Posterior vena cava (tissue), 2 donors: ENCODE data around the gene KLF6. TPM values are rescaled to one million over a fixed set of nuclear protein-coding genes. Genes with fewer than 3 reads are reported as not detected.

ENCODE experiments used
- DNase-seq: peaks from one replicate; pipeline ENCODE4 v3.0.0-alpha.2; 2020; ENCODE audit warnings: low spot score
- intact Hi-C, 2 donors: fragments of 100-400 bp; cut with DNase I; formaldehyde crosslinking; loops; one replicate each; pipeline versions ENCODE4 v1.14.1 to v1.14.2; 2022 to 2023
- total RNA-seq, 2 donors: library from RNA; stranded (reverse); fragmentation: NEBNext Ultra II Directional; extraction: Animal tissue kit (Norgen Biotek cat#: 25700); gene quantifications; one replicate each; pipeline ENCODE4 v1.2.1, GENCODE V29; 2021
- donor health status: DM: yes; HTN: yes; CAD: no.
- donor health status: DM: yes; HTN: yes; CAD: no.

The KLF6 gene
- total RNA-seq, 2 donors from 2014 or later = 183 to 493 TPM

GRCh38 chr10:3813986-3814837 is 29.2 kb upstream of the KLF6 start:
- no peak for DNase-seq
- intact Hi-C loops = loop anchor here in 1 of 2 donors (10.0 kb wide), 1 partner anchor 381 kb away; no protein-coding TSS in a partner anchor

DNA sequence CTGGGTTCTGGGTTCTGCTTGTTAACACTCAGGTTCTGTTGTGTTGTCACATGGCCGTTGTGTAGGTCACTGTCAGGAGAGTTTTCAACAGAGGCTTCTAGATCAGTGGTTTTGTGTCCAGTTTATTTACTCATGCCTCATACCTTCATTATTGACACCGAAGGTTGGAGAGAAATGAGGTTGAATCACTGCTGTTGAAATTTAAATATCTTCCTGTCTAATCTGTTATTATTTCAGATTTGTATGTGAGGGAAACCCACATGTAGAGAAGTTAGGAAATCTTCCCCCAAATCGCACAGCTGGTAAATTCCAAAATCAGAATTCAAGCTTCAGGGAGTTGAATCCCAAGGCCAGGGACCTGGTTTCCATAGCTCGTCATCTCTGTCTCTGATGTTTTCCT is 28.3 kb upstream of the KLF6 start:
- intact Hi-C loops = loop anchor here in 1 of 2 donors (10.0 kb wide), 1 partner anchor 382 kb away; no protein-coding TSS in a partner anchor
- DNase-seq = no peak

DNA sequence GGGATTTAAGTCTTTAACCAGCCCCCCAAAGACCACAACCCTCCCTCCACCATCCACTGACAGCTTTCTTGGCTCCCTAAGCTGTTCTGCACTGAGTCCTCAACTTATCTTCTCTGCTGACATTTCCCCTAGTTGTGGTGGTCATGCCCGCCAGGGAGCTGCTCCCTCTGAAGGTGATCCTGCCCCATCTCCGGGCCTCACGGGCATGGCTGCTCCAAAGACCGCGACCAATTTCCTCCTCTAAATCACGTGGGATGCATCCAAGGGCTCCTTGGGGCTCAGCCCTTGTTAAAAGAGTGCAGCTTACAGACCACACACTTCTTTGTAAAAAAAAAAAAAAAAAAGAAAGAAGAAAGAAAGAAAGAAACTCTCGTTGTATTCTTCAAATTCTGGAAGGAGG is 27.1 kb upstream of the KLF6 start:
- DNase-seq = no peak
- intact Hi-C loops = loop anchor here in 1 of 2 donors (10.0 kb wide), 1 partner anchor 383 kb away; no protein-coding TSS in a partner anchor

DNA sequence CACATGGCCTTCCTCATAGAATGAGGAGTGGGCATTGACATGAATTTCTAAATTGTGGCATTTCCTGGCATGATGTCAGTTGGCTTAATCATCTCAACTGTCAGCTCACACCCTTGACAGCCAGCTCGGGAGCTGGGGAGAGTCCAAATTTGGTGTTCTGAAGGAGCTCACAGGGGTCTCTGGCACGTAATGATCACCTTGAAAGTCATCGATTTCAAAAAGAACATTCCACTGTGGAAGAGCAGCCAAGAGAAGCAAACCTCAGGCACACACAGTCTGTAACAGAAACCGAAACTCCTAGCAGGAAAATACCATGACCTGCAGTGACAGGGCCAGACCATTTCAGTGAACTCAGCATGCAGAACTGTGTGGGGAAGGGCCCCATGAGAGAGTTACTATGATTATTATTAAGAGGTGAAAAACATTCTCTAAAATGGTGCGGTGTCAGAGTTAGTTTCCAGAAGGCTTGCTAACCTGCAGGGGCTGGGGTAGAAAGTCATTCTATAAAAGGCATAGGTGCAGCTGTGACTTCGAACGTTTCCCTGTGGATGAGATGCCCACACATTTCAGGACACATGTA is 26.4 kb upstream of the KLF6 start:
- DNase-seq = no peak
- intact Hi-C loops = loop anchor here in 1 of 2 donors (10.0 kb wide), 1 partner anchor 383 kb away; no protein-coding TSS in a partner anchor

- intact Hi-C loops = no loop called here
- DNase-seq = no peak
Measured at GRCh38 chr10:3808689-3809199, 23.7 kb upstream of the KLF6 start.

- DNase-seq = no peak
- intact Hi-C loops = no loop called here
Measured at GRCh38 chr10:3807928-3808496, 23.0 kb upstream of the KLF6 start.

- no peak for DNase-seq
- intact Hi-C loops = no loop called here
Measured at GRCh38 chr10:3807211-3807927, 22.4 kb upstream of the KLF6 start.

- DNase-seq = no peak
- intact Hi-C loops = no loop called here
Measured at GRCh38 chr10:3806603-3807002, 21.6 kb upstream of the KLF6 start.

DNA sequence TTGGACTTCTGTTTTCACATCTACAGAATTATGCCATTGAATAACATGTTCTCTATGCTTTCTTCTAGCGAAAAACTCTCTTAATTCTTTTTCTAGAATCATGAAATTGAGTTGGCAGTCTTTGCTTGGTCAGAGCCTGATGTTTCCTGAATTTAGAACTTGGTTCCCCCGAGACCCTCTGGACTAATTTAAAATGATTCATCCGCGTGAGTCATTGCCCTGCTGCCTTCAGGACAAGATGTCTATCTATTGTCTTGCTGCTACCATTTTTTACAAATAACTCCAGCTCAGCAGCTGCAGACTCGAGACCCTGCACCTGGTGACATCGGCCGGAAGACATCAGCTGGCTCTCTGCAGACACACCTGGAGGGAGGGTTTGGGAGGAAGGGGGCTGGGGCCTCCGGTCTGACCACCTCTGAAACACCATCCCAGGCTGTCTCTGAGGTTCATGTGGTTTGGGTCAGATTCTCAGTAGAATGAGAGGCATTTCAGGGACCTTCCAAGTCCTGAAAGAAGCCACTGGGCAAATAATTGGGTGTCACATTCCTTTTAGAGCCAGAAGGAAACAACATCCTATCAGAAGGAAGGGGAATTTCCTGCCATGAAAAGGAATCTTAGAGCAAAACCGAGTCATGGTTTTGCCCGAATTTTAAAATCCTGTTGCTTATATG is 20.9 kb upstream of the KLF6 start:
- no peak for DNase-seq
- intact Hi-C loops = no loop called here

DNA sequence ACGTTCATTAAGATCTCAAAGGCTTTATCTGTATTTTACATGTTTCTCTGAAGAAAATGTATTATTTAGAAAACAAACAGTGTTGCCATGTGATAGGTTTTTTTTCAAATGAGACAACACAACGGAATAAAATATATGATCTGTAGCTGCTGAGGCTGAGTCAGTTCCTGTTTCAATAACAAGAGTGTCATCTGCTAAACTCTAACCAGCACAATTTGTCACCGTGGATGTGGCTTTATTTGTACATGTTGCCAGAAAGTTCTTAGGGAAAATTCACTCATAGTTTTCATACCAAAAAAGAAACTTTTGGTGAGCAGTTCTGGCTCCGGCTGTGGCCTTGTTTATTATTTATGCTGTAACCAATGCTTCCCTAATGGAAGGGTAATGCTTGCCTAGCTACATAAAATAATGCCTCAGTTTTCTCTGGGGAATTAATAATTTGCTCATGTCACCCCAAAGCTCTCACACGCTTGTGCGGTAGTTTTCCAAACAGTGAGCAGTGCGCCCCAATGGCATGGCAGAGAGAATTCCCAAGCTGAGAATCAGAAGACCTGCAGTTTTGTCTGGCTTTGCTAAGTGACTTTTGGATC is 20.3 kb upstream of the KLF6 start:
- no peak for DNase-seq
- intact Hi-C loops = no loop called here

DNA sequence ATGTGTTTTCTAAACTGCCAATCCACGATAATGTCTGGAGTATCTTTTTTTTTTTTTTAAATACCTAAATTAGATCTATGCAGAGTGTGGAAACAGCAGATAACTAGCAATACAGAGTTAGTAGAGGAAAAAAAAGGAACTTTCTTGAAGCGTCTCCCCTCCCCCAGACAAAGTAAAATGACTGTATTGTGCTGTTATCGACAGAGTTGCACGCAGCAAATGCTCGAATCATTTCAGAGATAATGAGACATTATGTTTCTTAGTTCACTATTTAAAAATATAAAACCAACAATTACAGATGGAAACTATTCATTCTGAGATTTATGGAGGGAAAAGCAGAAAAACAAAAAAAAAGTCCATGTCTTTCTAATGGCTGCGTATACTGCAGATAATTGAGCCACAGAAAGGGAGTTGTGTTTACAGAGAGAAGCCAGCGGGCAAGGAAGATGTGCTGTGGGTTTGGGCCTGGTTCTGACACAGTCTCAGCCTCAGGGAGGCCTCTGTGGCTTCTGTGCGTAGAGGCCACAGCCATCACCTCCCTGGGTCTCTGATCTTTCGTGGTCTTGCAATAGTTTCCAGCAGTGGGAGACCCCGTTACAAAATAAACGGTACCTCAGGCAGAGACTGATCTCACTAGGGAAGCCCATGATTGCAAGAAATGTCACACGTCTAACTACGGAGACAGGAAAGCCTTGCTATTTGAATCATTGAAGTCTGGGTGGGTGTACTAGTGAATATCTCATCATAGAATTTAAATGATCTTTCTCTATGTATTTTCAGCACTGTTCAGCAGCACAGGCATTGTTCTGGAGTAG is 19.1 kb upstream of the KLF6 start:
- no peak for DNase-seq
- intact Hi-C loops = no loop called here

DNA sequence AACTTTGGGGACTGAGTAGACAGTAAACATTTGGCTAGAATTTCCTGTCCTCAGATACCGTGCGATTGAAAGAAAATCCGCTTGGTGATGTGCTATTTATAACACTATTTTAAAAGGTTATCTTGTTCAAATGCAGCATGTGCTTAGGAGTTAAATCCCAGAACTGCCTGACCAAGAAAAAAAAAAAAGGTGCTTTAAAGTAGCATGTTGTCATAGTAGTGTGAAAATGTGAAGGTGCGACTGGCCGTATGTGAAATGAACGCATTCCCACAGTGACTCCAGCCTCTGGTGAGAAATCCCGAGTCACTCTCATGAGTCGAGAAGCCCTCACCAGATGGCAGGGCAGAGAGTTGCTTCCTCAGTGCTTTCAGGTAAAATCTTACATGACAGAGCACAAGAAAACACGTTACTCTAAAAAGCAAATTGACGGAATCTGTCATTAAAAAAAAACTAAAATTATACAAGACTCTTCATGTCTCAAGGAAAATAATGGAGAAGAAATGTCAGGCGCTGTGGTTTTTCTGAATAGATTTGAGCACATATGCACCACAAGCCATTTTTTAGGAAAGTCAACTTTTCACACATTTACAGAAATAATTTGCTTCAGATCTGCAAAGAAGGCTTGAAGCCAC is 18.4 kb upstream of the KLF6 start:
- no peak for DNase-seq
- intact Hi-C loops = no loop called here

DNA sequence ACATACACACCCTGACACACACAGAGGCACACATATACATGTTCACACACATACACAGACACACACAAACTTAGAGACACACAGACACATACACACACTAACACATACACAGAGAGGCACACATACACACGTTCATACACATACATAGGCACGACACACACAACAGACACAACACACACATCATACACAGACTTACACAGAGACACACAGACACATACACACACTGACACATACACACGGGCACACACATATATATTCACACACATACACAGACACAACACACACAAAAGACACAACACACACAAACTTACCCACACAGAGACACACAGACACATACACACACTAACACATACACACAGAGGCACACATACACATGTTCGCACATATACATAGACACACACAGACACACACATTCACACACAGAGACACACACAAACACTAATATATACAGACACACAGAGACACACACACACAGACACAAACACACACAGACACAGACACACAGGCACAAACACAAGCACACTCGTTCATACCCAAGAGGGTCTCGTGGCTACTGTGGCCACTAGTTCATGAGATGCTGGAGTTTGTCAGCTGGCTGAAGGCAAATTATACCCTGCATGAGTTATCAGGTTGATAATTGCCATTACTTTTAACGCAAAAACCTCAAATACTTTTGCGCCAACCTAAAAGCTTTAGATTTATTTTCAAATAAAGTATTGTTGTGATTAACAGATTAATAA is 17.7 kb upstream of the KLF6 start:
- no peak for DNase-seq
- intact Hi-C loops = no loop called here

GRCh38 chr10:3801558-3802192 is 16.7 kb upstream of the KLF6 start:
- intact Hi-C loops = no loop called here
- DNase-seq = no peak

GRCh38 chr10:3800586-3800985 is 15.6 kb upstream of the KLF6 start:
- DNase-seq = no peak
- intact Hi-C loops = no loop called here

DNA sequence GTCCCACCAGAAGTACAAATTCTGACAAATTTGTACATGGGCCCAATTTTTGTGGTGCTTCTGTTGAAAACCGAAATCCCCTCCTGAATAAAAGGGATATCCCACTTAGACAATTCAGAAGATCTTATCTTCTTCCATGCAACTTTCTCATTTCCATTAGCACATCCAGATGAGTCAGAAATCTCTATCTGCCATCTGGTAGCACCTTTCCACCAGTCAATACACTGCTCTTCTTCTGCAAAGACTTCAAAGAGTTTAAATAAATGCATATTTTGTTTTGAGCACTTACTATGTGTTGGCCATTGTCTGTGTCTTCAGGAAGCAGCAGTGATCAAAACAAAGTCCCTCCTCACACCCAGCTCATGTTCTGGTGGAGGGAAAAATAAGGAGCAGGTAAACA is 12.7 kb upstream of the KLF6 start:
- DNase-seq = no peak
- intact Hi-C loops = no loop called here
